ENCODE results near the gene LYSMD3. TPM values are rescaled to one million over a fixed set of nuclear protein-coding genes. Genes with fewer than 3 reads are reported as not detected.
A peak's percentile ranks its signal among the peaks of the same experiment; 100 is the strongest.

The LYSMD3 gene
- total RNA-seq, 1 donor from 2014 or later, result 25.6 TPM

DNA sequence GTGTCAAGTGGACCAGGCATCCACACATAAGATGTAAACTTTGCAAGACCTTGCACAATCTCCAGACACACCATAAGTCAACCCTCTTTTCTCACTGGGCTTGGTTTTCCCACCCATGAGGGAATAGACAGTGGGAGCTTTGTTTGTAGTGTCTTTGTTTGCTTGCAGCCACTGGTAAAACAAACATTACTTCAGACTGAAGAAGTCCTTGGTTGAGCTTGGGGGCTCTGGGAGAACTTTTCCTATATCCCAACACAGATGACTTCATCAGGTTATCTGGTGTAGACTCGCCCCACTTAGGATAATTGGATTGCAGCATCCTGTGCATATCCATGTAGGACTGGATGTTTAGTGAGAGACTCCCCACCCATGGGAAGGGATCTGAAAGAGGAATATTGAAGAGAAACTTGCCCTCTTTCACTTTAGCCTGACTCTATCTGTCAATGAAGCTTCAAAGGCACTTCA lies 17.7 kb upstream of the LYSMD3 start:
- no peak for DNase-seq

DNA sequence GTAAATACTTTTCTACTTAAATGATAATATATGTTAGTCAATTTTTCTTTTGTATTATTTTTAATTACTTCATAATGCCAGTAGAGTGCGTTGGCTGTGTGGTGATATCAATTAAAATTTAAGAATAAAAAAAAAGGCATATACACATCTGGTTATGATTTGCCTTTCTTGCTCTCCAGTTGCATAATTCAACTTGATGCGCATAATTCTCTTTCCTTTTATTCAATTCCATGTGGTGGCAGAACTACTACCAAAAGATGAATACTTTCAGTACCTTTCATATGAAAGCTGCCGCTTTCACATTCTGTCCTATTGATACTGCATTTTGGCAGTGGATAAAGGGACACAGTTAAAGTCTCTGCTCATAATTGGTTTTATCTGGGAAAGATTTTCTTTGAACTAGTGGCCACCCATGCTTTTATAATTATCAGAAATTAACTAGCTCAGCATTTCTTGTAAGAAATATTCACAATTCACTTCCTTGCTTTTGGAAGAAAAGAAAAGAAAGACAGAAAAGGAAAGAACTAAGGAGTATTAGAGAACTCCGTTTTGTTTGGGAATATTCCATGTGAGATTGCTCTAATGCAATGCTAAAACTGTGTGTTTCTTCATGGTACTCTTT lies 16.9 kb upstream of the LYSMD3 start:
- DNase-seq, result no peak

- DNase-seq, result no peak
These were observed 16.1 kb upstream of the LYSMD3 start for GRCh38 chr5:90545511-90545910.

DNA sequence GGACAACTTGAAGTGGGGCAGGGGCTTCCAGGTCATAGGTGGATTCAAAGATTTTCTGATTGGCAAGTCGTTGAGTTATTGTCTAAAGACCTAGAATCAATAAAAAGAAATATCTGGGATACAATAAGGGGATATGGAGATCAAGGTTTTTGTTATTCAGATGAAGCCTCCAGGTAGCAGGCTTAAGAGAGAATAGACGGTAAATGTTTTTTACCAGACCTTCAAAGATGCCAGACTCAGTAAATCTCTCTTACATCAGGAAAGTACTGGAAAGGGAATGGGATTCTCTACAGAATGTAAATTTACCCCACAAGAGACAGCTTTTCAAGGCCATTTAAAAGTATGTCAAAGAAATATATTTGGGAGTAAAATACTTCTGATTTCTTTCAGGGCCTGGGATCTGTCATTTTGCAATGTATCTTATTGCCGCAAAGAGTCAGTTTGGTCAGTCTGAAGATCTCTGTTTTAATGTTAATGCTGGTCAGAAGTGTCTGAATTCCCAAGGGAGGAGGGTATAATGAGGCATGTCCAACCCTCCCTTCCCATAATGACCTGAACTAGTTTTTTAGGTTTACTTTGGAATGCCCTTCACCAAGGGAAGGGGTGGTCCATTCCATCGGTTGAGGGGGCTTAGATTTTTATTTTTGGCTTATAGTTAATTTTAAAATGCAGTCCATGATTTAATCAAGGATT lies 13.6 kb upstream of the LYSMD3 start:
- no peak for DNase-seq

- DNase-seq, result no peak
These were observed 5.5 kb upstream of the LYSMD3 start for GRCh38 chr5:90534922-90535321.

- no peak for DNase-seq
These were observed 4.4 kb upstream of the LYSMD3 start for GRCh38 chr5:90533794-90534193.

DNA sequence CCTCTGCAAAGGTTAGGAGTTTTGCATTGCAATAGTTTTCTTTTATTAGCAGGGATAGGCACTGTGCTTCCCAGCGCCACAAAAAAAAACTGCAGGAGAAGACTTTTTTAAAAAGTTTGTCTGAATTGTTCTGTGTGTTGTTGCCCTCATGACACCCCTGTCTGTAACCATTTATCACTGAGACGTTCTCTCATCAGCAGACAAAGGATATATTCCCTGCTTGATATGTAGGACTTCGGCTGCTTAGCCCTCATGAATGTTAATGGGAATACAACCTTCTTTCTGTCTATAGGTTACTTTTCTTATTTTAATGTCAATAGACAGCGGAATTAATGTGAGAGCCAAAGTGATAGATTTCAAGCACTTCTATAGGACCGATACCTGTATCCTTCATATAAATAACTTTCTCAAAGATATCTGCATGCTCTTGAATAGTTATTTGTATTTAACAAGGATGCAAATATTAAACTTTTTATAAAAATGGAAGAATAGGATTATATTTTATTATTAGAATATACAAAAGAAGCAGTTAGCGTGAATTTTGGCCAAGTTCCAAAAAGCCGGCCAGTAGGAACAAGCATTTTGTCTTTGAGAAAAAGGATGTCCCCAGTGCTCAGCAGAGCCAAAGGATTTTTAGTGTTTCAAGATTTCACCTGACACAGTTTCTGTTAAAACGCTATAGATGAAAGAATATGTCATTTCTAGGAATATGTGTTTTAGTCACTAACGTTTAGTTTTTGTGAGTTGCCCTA lies 1.5 kb upstream of the LYSMD3 start:
- no peak for DNase-seq

GRCh38 chr5:90529939-90530677 lies 724 bp upstream of the LYSMD3 start:
- DNase-seq, result peak; percentile 67

DNA sequence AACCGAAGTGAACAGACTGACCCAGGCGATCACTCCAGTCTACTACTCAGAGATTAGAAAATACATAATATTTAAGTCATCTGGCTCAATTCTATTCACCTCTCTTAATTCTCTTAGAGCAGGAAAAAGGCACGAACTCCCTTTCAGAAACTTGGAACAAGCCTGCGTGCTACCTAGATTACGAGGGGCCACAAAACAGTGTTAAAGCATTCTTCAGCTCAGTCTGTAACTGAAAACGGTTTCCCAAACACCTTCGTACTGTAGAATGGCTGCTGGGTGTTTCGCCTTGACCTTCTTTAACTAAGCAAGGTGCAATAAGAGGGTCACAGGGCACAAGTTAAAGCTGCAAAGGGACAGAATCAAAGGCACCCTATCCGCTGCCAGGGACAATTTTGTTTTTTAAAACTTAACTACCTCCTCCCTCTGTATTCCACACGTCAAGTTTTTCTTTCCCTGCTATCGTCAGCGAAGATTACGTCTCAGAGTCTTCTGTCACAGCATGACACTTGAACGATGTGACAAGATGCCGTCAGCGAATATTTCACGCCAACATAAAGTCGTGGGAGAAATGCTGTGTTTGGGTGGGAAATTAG lies 687 bp downstream of the LYSMD3 start:
- DNase-seq, result no peak

DNA sequence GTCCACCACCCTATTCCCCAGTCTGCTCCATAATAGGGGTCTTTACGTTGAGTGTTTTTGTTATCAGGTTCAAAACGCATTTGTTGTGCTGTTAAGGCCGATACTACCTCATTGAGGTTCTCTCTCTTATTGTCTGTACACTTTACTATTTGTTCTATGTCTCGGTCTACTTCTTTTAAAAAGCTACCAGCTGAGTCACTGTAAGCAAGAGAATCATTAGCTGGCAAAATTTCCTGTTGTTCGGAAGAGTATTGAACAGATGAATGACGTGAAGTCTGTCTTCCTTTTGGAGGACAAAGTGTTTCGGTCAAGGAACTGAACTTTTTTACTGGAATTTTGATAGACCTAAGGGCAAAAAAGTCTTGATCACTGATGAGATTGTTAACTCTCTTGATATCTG lies 10.3 kb downstream of the LYSMD3 start:
- DNase-seq, result no peak

GRCh38 chr5:90518661-90519060 lies 10.7 kb downstream of the LYSMD3 start:
- no peak for DNase-seq

DNA sequence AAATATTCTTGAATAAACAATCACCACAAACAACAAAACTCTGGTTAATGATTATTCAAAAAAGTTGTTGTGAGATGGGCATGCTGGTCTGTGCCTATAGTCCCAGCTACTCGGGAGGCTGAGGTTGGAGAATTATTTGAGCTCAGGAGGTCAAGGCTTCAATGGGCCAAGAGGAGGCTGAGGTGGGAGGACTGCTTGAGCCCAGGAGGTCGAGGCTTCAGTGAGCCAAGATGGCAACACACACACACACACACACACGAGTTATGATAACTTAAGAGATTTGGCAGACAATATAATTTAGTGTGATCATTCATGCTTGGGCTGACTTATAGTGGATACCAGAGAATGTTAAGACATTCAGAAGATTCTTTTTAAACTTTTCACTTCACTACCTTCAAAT lies 14.9 kb downstream of the LYSMD3 start:
- no peak for DNase-seq

- no peak for DNase-seq
These were observed 18.9 kb downstream of the LYSMD3 start for GRCh38 chr5:90510438-90510837.

GRCh38 chr5:90506221-90506620 lies 23.2 kb downstream of the LYSMD3 start:
- DNase-seq, result no peak

GRCh38 chr5:90504743-90505142 lies 24.6 kb downstream of the LYSMD3 start:
- DNase-seq, result no peak

- DNase-seq, result no peak
These were observed 25.8 kb downstream of the LYSMD3 start for GRCh38 chr5:90503596-90503995.

- DNase-seq, result no peak
These were observed 34.2 kb downstream of the LYSMD3 start for GRCh38 chr5:90495146-90495545.

GRCh38 chr5:90494043-90494442 lies 35.3 kb downstream of the LYSMD3 start:
- no peak for DNase-seq

DNA sequence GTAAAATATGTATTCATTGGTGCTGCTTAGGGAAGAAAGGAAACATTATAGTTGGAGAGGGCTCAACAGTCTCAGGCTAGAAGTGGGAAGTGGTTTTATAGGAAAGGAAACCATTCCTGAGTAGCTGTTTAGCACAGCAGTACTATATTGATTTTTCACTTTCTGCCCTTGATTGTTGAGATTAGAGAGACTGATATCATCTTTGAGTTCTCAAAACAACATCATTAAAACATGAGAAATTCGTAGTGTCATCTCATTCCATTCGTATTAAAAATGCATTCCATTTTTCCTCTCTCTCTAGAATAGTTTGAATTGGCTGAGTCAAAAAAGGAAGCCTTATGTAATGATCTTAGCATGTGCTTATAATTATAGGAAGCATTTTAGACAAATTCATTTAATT lies 40.6 kb downstream of the LYSMD3 start:
- no peak for DNase-seq

DNA sequence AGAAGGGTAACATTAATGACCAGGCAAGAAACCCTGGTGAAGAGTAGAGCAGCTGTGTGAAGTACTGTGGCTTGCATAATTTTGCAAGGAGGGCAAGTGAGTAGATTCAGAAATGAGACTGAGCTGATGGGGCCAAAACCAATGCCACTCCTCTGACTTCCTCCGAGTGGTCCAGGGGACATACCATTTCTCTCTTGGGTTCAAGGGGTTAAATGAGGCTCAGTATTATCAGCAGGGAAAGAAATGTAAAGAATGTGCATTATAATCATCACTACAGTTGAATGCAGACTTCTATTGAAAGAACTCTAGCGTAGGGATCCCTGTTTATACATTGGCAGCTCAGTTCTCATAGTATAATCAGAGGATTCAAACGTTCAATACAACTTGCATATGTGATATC lies 44.8 kb downstream of the LYSMD3 start:
- DNase-seq, result no peak

GRCh38 chr5:90483206-90483605 lies 46.2 kb downstream of the LYSMD3 start:
- DNase-seq, result no peak

DNA sequence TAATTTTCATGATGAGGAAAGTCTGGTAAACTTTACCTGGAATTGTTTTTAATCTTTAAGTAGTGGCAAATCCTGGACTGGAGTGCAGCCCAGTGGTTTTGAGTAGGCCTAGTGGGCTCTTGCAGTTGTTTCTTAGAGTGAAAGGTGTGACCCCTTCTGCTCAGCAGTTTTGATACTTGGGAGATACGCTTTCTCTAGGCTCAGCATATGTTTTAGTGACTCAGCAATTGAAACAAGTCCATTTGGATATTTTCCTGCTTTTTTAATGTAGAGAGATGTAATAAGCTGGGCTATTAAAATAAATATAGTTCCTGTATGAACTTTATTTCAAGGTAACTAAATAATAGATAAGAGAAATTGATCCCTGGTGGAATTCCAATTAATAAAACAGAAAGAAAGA lies 48.7 kb downstream of the LYSMD3 start:
- no peak for DNase-seq

Measured in occipital lobe (tissue), 2 donors.